Activated T-helper 17 cell treated with anti-CD3 and anti-CD28 coated beads, Interleukin-2, amount 50 U/mL, for 72 hours (primary cell): Measurements from ENCODE around the gene CACNB2. TPM values are rescaled to one million over a fixed set of nuclear protein-coding genes. Genes with fewer than 3 reads are reported as not detected.
"Not testable (repeated sequence)": the region's sequence is repeated elsewhere in the genome, so short reads cannot be mapped to it uniquely, and the experiment has no call there.

Experiments
- ATAC-seq: fragments of 150-1000 bp; cut with Tn5 transposase; replicated peaks from 2 replicates; pipeline ENCODE4 v1.10.0; 2021; ENCODE audit warnings: mild to moderate bottlenecking, moderate library complexity
- H3K27ac Mint-ChIP-seq: one replicate; pipeline ENCODE4 v1.8.0; 2022; ENCODE audit warnings: mixed read lengths
- H3K27me3 Mint-ChIP-seq: one replicate; pipeline ENCODE4 v1.8.0; 2022; ENCODE audit warnings: mixed read lengths
- H3K36me3 Mint-ChIP-seq: one replicate; pipeline ENCODE4 v1.8.0; 2022; ENCODE audit warnings: low read depth, mild to moderate bottlenecking, mixed read lengths
- H3K4me1 Mint-ChIP-seq: one replicate; pipeline ENCODE4 v1.8.0; 2022; ENCODE audit warnings: mixed read lengths
- H3K4me3 Mint-ChIP-seq: one replicate; pipeline ENCODE4 v1.8.0; 2022; ENCODE audit warnings: mild to moderate bottlenecking, mixed read lengths
- H3K9me3 Mint-ChIP-seq: one replicate; pipeline ENCODE4 v1.8.0; 2022; ENCODE audit warnings: mixed read lengths
- total RNA-seq, 2 donors: library from RNA; stranded (reverse); gene quantifications; one replicate each; pipeline ENCODE4 v1.2.3, GENCODE V29; 2022

The CACNB2 gene
- total RNA-seq, 2 donors from 2014 or later: not detected

DNA sequence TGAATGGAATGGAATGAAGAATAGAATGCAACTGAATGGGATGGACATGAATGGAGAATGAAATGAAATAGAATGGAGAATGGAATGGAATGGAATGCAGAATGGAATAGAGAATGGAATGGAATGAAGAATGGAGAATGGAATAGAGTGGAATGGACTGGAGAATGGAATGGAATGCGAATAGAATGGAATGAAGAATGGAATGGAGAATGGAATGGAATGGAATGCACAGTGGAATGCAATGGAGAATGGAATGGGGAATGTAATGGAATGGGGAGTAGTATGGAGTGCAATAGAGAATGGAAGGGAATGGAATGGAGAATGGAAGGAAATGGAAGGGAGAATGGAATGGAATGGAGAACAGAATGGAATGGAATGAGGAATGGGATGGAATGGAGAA is 417.7 kb downstream of the CACNB2 start:
- Mint-ChIP-seq H3K4me1 (no peaks in the 10 kb centered on the region), H3K36me3 (no peaks in the 10 kb centered on the region), H3K27me3 (no peaks in the 10 kb centered on the region), H3K4me3 (no peak overlapping the region), H3K9me3 (no peaks in the 10 kb centered on the region), H3K27ac (no peak overlapping the region)
- ATAC-seq: no peak

DNA sequence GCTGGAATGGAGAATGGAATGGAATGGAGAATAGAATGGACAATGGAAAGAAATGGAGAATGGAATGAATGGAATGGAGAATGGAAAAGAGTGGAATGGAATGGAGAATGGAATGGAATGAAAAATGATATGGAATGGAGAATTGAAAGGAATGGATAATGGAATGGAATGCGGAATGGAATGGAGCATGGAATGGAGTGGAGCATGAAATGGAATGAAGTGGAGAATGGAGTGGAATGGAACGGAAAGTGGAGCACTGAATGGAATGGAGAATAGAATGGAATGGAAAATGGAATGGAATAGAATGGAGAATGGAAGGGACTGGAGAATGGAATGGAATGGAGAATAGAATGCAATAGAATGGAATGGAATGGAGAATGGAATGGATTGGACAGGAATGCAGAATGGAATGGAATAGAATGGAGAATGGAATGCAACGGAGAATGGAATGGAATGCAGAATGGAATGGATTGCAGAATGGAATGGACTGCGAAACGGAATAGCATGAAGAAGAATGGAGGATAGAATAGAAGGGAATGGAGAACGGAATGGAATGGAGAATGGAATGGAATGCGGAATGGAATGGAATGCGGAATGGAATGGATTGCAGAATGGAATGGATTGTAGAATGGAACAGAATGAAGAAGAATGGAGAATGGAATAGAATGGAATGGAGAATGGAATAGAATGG is 421.8 kb downstream of the CACNB2 start:
- H3K9me3 Mint-ChIP-seq: no peaks in the 10 kb centered on the region
- H3K27ac Mint-ChIP-seq: no peak overlapping the region
- ATAC-seq: no peak
- H3K4me1 Mint-ChIP-seq: no peaks in the 10 kb centered on the region
- H3K27me3 Mint-ChIP-seq: no peaks in the 10 kb centered on the region
- H3K4me3 Mint-ChIP-seq: no peak overlapping the region
- no peaks in the 10 kb centered on the region for H3K36me3 Mint-ChIP-seq

DNA sequence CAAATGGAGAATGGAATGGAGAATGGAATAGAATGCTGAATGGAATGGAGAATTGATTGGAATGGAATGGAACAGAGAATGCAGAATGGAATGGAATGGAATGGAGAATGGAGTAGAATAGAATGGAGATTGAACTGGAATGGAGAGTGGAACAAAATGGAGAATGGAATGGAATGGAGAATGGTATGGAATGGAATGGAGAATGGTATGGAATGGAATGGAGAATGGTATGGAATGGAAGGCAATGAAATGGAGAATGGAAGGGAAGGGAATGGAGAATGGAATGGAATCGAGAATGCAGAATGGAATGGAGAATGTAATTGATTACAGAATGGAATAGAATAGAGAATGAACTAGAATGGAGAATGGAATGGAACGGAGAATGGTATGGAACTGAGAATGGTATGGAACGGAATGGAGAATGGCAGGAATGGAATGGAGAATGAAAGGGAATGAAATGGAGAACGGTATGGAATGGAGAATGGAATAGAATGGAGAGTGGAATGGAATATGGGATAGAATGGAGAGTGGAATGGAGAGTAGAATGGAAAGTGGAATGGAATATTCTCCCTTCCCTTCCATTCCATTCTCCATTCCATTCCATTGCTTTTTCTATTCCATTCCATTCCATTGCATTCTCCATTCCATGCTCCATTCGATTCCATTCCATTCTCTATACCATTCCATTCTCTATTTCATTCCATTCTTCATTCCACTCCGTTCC is 422.9 kb downstream of the CACNB2 start:
- H3K4me3 Mint-ChIP-seq: no peak overlapping the region
- H3K27ac Mint-ChIP-seq: no peak overlapping the region
- no peaks in the 10 kb centered on the region for H3K27me3 Mint-ChIP-seq
- no peaks in the 10 kb centered on the region for H3K36me3 Mint-ChIP-seq
- ATAC-seq: no peak
- no peaks in the 10 kb centered on the region for H3K4me1 Mint-ChIP-seq
- no peaks in the 10 kb centered on the region for H3K9me3 Mint-ChIP-seq

DNA sequence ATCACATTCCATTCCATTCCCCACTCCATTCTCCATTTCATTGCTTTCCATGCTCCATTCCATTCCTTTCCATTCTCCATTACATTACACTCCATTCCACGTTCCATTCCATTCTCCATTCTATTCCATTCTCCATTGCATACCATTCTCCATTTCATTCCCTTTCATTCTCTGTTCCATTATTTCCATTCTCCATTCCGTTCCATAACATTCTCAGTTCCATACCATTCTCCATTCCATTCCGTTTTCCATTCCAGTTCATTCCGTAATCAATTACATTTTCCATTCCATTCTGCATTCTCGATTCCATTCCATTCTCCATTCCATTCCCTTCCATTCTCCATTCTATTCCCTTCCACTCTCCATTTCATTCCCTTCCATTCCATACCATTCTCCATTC is 424.8 kb downstream of the CACNB2 start:
- H3K4me1 Mint-ChIP-seq: no peaks in the 10 kb centered on the region
- no peaks in the 10 kb centered on the region for H3K27me3 Mint-ChIP-seq
- no peaks in the 10 kb centered on the region for H3K36me3 Mint-ChIP-seq
- no peak for ATAC-seq
- no peaks in the 10 kb centered on the region for H3K9me3 Mint-ChIP-seq
- no peak overlapping the region for H3K4me3 Mint-ChIP-seq
- H3K27ac Mint-ChIP-seq: no peak overlapping the region

DNA sequence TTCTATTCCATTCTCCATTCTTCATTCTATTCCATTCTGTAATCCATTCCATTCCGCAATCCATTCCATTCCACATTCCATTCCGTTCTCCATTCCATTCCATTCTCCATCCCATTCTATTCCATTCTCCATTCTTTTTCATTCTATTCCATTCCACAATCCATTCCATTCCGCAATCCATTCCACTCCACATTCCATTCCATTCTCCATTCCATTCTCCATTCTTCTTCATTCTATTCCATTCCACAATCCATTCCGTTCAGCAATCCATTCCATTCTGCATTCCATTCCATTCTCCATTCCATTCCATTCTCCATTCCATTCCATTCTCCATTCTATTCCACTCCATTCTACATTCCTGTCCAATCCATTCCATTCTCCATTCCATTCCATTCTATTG is 426.0 kb downstream of the CACNB2 start:
- Mint-ChIP-seq H3K36me3 (no peaks in the 10 kb centered on the region), H3K9me3 (no peaks in the 10 kb centered on the region)

DNA sequence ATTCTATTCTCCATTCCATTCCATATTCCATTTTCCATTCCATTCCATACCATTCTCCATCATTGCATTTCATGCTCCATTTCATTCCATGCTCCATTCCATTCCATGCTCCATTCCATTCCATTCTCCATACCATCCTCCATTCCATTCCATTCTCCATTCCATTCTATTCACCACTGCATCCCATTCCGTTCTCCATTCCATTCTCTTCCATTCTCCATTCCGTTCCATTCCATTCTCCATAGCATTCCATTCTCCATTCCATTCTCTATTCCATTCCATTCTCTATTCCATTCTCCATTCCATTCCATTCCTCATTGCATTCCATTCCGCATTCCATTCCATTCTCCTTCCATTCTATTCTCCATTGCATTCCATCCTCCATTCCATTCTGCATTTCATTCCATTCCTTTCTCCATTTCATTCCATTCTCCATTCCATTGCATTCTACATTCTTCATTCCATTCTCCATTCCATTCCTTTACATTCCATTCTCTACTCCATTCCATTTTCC is 427.2 kb downstream of the CACNB2 start:
- no peaks in the 10 kb centered on the region for H3K9me3 Mint-ChIP-seq
- no peak overlapping the region for H3K4me3 Mint-ChIP-seq
- no peaks in the 10 kb centered on the region for H3K4me1 Mint-ChIP-seq
- no peaks in the 10 kb centered on the region for H3K27me3 Mint-ChIP-seq
- no peaks in the 10 kb centered on the region for H3K36me3 Mint-ChIP-seq
- no peak for ATAC-seq
- H3K27ac Mint-ChIP-seq: no peak overlapping the region

More for the DNA sequence above, 426.0 kb downstream of the CACNB2 start:
- no peak for ATAC-seq
- H3K27me3 Mint-ChIP-seq: no peaks in the 10 kb centered on the region
- no peak overlapping the region for H3K27ac Mint-ChIP-seq
- no peak overlapping the region for H3K4me3 Mint-ChIP-seq
- H3K4me1 Mint-ChIP-seq: no peaks in the 10 kb centered on the region

DNA sequence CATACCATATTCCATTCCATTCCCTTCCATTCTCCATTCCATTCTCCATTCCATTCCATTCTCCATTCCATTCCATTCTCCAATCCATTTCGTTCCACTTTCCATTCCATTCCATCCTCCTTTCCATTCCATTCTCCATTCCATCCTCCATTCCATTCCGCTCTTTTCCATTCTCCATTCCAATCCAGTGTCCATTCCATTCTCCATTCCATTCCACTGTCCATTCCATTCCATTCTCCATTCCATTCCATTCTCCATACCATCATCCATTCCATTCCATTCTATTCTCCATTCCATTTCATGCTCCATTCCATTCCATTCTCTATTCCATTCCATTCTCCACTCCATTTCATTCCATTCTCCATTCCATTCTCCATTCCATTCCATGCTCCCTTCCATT is 430.2 kb downstream of the CACNB2 start:
- H3K27ac Mint-ChIP-seq, H3K4me3 Mint-ChIP-seq, H3K36me3 Mint-ChIP-seq, H3K4me1 Mint-ChIP-seq, H3K9me3 Mint-ChIP-seq, ATAC-seq, H3K27me3 Mint-ChIP-seq: not testable (repeated sequence)

DNA sequence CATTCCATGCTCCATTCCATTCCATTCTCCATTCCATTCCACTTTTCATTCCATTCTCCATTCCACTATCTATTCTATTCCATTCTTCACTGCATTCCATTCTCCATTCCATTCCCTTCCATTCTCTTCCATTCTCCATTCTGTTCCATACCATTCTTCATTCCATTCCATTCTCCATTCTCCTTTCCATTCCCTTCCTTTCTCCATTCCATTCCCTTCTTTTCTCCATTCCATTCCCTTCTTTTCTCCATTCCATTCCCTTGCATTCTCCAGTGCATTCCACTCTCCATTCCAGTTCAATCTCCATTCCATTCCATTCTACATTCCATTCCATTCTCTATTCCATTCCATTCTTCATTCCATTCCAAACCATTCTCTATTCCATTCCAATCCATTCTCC is 430.9 kb downstream of the CACNB2 start:
- H3K36me3 Mint-ChIP-seq: peaks cover 8% of the 10 kb centered on the region
- H3K27ac Mint-ChIP-seq: no peak overlapping the region
- H3K4me1 Mint-ChIP-seq: no peaks in the 10 kb centered on the region
- H3K27me3 Mint-ChIP-seq: no peaks in the 10 kb centered on the region
- ATAC-seq: no peak
- H3K9me3 Mint-ChIP-seq: no peaks in the 10 kb centered on the region
- no peak overlapping the region for H3K4me3 Mint-ChIP-seq

DNA sequence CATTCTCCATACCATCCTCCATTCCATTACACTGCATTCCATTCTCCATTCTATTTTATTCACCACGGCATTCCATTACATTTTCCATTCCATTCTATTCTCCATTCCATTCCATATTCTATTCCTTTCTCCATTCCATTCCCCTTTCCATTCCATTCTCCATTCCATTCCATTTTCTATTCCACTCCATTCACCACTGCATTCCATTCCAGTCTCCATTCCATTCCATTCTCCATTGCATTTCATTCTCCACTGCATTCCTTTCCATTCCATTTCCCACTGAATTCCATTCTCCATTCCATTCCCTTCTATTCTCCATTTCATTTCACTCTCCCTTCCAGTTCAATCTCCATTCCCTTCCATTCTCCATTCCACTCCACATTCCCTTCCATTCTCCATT is 431.6 kb downstream of the CACNB2 start:
- no peak overlapping the region for H3K4me3 Mint-ChIP-seq
- no peak overlapping the region for H3K27ac Mint-ChIP-seq
- no peaks in the 10 kb centered on the region for H3K9me3 Mint-ChIP-seq
- no peaks in the 10 kb centered on the region for H3K4me1 Mint-ChIP-seq
- peaks cover 15% of the 10 kb centered on the region for H3K36me3 Mint-ChIP-seq
- no peaks in the 10 kb centered on the region for H3K27me3 Mint-ChIP-seq
- no peak for ATAC-seq

DNA sequence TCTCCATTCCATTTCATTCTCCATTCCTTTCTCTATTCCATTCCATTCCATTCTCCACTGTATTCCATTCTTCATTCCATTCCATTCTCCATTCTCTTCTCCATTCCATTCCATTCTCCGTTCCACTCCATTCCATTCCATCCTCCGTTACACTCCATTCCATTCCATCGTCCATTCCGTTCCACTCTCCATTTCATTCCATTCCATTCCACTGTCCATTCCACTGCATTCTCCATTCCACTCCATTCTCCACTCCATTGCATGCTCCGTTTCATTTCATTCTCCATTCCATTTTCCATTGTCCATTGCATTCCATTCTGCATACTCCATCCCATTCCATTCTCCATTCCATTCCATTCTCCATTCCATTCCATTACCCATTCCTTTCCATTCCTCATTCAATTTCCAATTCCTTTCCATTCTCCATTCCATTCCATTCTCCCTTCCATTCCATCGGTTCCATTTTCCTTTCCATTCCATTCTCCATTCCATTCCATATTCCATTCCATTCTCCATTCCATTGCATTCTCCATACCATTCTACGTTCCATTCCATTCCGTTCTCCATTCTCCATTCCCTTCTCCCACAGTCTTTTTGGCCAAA is 432.8 kb downstream of the CACNB2 start:
- no peak for ATAC-seq
- no peaks in the 10 kb centered on the region for H3K27me3 Mint-ChIP-seq
- H3K36me3 Mint-ChIP-seq: peaks cover 27% of the 10 kb centered on the region
- H3K9me3 Mint-ChIP-seq: peaks cover 7% of the 10 kb centered on the region
- H3K4me1 Mint-ChIP-seq: no peaks in the 10 kb centered on the region
- H3K4me3 Mint-ChIP-seq: no peak overlapping the region
- H3K27ac Mint-ChIP-seq: no peak overlapping the region

DNA sequence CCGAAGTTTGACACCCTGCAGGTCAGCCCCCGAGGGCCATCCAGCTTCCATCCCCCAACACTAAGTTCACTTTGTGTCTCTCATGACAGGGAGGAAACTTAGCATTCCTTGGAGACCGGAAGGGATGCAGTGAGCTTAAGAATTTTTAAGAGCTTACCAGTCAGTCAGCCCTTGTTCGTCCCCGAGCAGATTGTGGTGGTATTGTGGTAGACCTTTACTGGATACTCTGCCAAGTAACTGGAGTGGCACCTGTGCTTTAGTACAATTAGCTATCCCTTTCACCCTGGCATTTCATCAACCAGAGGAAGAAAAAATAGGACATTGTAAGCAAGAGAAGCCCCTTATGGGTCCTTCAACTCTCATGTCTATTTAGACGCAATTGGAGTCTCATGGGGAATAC is 436.4 kb downstream of the CACNB2 start:
- Mint-ChIP-seq H3K4me3 (no peak overlapping the region), H3K27me3 (no peaks in the 10 kb centered on the region), H3K4me1 (no peaks in the 10 kb centered on the region), H3K9me3 (peaks cover 11% of the 10 kb centered on the region), H3K36me3 (peaks cover 62% of the 10 kb centered on the region), H3K27ac (no peak overlapping the region)
- no peak for ATAC-seq

DNA sequence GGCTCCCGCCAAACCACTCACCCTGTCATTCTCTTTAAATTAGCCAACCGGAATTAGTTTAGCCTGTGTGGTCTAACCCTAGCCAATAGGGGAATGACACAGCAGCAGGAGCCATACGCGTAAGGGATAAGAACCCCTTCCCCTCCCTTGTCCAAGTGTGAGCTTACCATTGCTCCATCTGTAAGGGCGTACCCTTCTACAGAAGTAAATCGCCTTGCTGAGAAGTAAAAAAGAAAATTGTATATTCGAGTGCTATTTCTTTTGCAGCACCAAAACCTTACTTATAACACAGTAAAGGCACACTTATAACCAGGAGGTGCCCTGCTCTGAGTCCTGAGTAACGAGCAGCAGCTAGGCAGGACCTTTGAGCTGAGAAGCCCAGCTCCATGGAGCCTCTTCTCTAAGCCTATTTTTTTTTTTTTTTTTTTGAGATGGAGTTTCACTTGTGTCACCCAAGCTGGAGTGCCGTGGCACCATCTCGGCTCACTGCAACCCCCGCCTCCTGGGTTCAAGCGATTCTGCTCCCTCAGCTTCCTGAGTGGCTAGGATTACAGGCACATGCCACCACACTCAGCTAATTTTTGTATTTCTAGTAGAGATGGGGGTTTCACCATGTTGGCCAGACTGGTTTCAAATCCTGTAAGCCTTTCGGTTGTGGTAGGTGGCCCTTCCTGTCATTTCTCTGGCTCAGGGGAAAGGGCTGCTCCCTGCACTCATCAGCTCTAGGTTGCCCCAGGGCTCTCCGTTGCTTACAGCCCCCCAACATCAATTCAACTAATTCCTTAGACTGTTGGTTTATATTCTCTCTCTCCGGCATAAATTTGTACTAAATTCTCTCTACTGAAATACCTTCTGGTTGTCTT is 437.8 kb downstream of the CACNB2 start:
- Mint-ChIP-seq H3K9me3 (peaks cover 11% of the 10 kb centered on the region), H3K27ac (no peak overlapping the region), H3K4me3 (no peak overlapping the region), H3K36me3 (peaks cover 74% of the 10 kb centered on the region), H3K4me1 (peaks cover 4% of the 10 kb centered on the region), H3K27me3 (no peaks in the 10 kb centered on the region)
- ATAC-seq: peak; percentile 60

DNA sequence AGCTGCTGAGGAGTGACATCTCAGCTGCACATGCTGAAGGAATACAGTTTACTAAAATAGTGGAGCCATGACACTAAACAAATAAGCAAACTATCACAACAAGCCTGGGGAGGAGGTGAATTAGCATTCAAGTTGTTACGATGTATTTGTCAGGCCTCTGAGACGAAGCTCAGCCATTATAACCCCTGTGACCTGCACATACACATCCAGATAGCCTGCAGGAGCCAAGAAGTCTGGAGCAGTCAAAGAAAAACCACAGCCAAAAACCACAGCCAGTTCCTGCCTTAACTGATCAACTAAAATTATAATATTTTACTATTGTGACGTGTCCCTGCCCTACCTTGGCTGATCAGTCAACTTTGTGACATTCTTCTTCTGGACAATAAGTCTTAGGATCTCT is 442.6 kb downstream of the CACNB2 start:
- H3K27me3 Mint-ChIP-seq: no peaks in the 10 kb centered on the region
- ATAC-seq: peak; percentile 78
- H3K4me3 Mint-ChIP-seq: no peak overlapping the region

DNA sequence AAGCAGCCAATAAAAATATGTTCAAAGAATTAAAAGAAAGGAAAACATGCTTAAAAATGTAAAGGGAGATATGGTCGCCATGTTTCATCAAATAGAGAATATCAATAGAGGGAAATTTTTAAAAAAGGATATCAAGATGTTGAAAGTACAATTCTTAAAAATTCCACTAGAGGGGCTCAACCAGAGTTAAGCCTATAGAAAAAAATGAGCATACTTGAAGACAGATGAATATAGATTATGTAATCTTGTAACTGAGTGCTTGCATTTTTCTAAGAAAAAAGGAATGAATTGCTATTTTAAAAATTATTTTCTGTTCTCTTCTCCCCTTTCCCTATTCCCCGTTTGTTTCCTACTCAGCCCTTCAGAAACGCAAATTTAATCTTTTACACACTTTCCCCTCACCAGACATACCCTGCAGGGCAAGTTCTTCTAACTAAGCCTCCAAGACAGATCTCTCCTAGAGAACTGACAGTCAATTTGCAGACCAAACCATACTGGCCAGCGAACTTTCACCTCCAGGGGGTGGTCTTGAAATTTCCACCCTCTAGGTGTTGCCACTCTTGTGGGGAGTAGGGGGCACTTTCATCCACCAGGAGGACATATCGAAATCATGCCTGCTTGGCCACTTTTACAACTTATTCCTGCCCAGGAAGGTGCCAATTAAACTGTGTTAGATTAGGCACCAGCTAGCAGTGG is 443.5 kb downstream of the CACNB2 start:
- H3K4me1 Mint-ChIP-seq: peaks cover 11% of the 10 kb centered on the region
- H3K36me3 Mint-ChIP-seq: peaks cover 80% of the 10 kb centered on the region
- no peaks in the 10 kb centered on the region for H3K27me3 Mint-ChIP-seq
- no peak for ATAC-seq
- peak overlapping the region; percentile 2 for H3K27ac Mint-ChIP-seq
- H3K4me3 Mint-ChIP-seq: no peak overlapping the region
- peaks cover under 1% of the 10 kb centered on the region for H3K9me3 Mint-ChIP-seq

More for the DNA sequence above, 442.6 kb downstream of the CACNB2 start:
- Mint-ChIP-seq H3K4me1 (peaks cover 11% of the 10 kb centered on the region), H3K36me3 (peaks cover 83% of the 10 kb centered on the region), H3K27ac (peak overlapping the region; percentile 2), H3K9me3 (peaks cover 4% of the 10 kb centered on the region)
